Measurements from ENCODE around the gene QPCT.

QPCT gene

DNA sequence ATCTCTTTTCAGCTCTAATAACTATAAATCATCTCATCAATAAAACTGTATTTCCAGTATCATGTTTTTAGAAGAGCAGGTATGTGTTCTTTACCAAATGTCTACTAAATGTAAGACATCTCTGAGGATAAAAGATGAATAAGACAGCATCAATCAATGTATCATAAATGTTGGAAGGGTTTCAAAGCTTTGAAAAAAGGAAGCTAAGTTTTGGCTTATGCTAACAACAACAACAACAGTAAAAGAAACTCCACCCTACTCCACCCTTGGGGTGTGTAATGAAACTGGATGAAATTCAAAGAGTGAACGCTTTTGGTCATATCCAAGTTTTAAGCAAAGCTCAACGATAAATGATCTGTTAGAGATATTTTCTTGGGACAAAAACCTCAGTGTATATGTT lies 36.9 kb upstream of the QPCT start:
- TF ChIP-seq TAF1 (IDR thresholded peaks at IDR 0.05; ENCODE audit: low read depth, low read length): no peak
- TF ChIP-seq POU2F2 (IDR thresholded peaks at IDR 0.05; ENCODE audit: low read depth, low read length): no peak
- no peak for TF ChIP-seq SPI1 (IDR thresholded peaks at IDR 0.05; ENCODE audit: low read depth, low read length)
- TF ChIP-seq PAX5 (IDR thresholded peaks at IDR 0.05; ENCODE audit: insufficient read depth, low read length, severe bottlenecking): no peak
- TF ChIP-seq POLR2AphosphoS5 (IDR thresholded peaks at IDR 0.05; ENCODE audit: low read depth, low read length): no peak
- TF ChIP-seq POLR2A (IDR thresholded peaks at IDR 0.05; ENCODE audit: low read depth, low read length): no peak
- DNase-seq (ENCODE audit: insufficient read length, low spot score) (no peak), FAIRE-seq (no peak)

DNA sequence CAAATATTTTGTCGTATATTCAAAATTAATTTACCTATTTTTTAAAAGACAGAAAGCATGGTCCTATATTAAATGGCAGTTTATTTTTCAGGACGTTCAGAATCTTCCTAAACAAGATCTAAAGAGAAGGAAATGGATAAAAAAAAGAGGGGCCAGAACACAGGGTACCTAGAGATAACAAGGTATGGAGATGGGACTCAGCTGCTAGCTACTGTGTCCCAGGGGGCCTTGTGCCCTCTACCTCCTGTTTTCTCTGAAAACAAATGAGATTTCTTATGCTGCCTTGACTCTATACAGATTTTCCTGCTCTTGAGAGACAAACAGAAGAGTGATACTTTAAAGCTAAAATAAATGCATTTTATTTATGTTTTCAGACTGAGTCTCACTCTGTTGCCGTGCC lies 29.1 kb upstream of the QPCT start:
- no peak for DNase-seq (ENCODE audit: insufficient read length, low spot score)
- no peak for TF ChIP-seq POLR2AphosphoS5 (IDR thresholded peaks at IDR 0.05; ENCODE audit: low read depth, low read length)
- TF ChIP-seq TAF1 (IDR thresholded peaks at IDR 0.05; ENCODE audit: low read depth, low read length): no peak
- TF ChIP-seq POLR2A (IDR thresholded peaks at IDR 0.05; ENCODE audit: low read depth, low read length): no peak
- no peak for TF ChIP-seq POU2F2 (IDR thresholded peaks at IDR 0.05; ENCODE audit: low read depth, low read length)
- TF ChIP-seq SPI1 (IDR thresholded peaks at IDR 0.05; ENCODE audit: low read depth, low read length): no peak
- TF ChIP-seq PAX5 (IDR thresholded peaks at IDR 0.05; ENCODE audit: insufficient read depth, low read length, severe bottlenecking): no peak
- FAIRE-seq: no peak

DNA sequence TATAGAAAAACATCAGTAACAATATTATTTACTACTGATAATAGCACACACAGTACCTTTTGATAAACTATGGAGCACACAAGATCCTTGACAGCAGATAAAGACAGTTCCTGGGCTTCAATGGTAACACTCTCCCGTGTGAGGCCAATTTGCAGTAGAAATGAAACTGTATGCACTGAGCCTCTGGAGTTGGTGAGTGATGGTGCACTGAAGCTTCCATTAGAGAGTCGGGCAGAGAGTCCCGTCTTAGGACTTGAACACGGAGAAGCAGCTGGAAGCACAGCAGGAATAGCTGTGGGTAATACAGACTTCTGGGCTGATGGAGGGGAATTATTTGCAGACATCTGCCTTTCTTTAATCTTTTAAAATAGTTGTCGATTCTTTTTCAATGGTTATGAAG lies 28.2 kb upstream of the QPCT start:
- TF ChIP-seq TAF1 (IDR thresholded peaks at IDR 0.05; ENCODE audit: low read depth, low read length): no peak
- TF ChIP-seq PAX5 (IDR thresholded peaks at IDR 0.05; ENCODE audit: insufficient read depth, low read length, severe bottlenecking): no peak
- no peak for TF ChIP-seq POLR2A (IDR thresholded peaks at IDR 0.05; ENCODE audit: low read depth, low read length)
- no peak for TF ChIP-seq SPI1 (IDR thresholded peaks at IDR 0.05; ENCODE audit: low read depth, low read length)
- no peak for TF ChIP-seq POLR2AphosphoS5 (IDR thresholded peaks at IDR 0.05; ENCODE audit: low read depth, low read length)
- TF ChIP-seq POU2F2 (IDR thresholded peaks at IDR 0.05; ENCODE audit: low read depth, low read length): no peak
- DNase-seq (ENCODE audit: insufficient read length, low spot score) (no peak), FAIRE-seq (no peak)

DNA sequence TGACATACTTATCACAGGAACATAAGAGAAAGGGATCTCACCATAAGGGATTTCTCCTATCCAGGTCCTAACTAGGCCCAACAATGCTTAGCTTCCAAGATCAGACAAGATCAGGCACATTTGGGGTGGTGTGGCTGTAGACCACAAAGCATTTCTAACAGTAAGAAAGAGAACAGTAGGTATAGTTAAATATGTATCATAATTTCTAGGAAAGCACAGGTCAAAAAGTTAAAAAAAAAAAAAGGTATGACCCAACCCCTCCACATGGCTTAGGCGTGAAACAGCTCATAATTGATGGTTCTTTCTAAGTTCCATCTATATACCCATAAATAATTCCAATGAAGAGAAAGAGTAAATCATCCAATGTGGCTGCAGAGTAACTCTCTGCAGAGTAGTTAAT lies 26.7 kb upstream of the QPCT start:
- DNase-seq (ENCODE audit: insufficient read length, low spot score) (no peak), FAIRE-seq (no peak)
- TF ChIP-seq TAF1 (IDR thresholded peaks at IDR 0.05; ENCODE audit: low read depth, low read length) (no peak), POU2F2 (IDR thresholded peaks at IDR 0.05; ENCODE audit: low read depth, low read length) (no peak), POLR2AphosphoS5 (IDR thresholded peaks at IDR 0.05; ENCODE audit: low read depth, low read length) (no peak), PAX5 (IDR thresholded peaks at IDR 0.05; ENCODE audit: insufficient read depth, low read length, severe bottlenecking) (no peak), POLR2A (IDR thresholded peaks at IDR 0.05; ENCODE audit: low read depth, low read length) (no peak), SPI1 (IDR thresholded peaks at IDR 0.05; ENCODE audit: low read depth, low read length) (no peak)

DNA sequence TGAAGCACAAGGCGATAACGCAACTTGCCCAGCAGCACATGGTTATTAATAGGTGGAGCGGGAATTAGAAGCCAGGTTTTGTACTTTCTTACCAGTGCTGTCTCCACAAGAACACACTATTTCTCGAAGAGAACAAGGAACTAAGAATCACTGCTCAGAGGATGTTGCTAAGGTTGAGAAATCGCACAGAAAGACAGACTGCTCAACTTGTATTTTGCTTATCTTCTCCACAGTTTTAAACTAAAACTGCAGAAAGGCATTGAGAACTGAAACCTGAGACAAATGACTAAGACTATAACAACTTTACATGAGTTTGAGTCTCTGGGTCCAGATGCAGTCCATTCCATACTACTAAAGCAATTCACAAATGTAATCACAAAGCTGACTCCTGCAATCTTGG lies 26.0 kb upstream of the QPCT start:
- FAIRE-seq: peak; percentile 80
- no peak for DNase-seq (ENCODE audit: insufficient read length, low spot score)
- TF ChIP-seq POU2F2 (IDR thresholded peaks at IDR 0.05; ENCODE audit: low read depth, low read length): no peak
- TF ChIP-seq PAX5 (IDR thresholded peaks at IDR 0.05; ENCODE audit: insufficient read depth, low read length, severe bottlenecking): no peak
- peak; percentile 76 for TF ChIP-seq SPI1 (IDR thresholded peaks at IDR 0.05; ENCODE audit: low read depth, low read length)
- no peak for TF ChIP-seq TAF1 (IDR thresholded peaks at IDR 0.05; ENCODE audit: low read depth, low read length)
- no peak for TF ChIP-seq POLR2AphosphoS5 (IDR thresholded peaks at IDR 0.05; ENCODE audit: low read depth, low read length)

DNA sequence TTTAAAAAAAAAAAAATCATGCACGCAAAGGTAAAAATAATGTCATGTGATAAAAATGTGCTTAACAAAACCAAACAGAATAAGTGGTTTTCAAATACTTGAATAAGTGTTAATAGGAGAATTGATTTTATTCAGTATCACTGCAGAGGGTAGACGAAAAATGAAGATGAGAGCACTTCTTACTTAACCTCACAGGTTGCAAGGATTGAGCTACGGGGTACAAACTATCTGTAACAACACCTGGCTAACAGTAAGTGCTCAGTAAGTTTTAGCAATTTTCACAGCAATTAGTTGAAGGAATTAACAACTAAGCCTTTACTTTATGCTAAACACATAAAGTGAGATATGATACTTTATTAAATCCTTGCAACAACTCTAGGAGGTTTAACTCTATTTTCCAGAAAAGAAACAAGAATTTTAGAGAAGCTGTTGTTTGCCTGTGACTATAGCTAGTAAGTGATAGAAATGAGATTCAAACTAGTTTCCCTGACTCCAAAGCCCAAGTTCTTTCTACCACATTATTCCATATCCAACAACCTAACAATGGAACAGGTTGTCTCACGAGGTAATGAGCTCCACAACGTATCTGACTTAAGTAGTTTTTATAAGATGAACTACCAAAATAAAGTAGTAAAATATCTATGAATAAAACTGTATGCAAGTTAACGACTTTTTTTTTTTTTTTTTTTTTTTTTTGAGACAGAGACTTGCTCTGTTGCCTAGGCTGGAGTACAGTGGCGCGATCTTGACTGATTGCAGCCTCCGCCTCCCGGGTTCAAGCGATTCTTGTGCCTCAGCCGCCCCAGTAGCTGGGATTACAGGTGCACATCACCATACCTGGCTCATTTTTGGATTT lies 24.4 kb upstream of the QPCT start:
- TF ChIP-seq POLR2A (IDR thresholded peaks at IDR 0.05; ENCODE audit: low read depth, low read length) (no peak), PAX5 (IDR thresholded peaks at IDR 0.05; ENCODE audit: insufficient read depth, low read length, severe bottlenecking) (no peak), POLR2AphosphoS5 (IDR thresholded peaks at IDR 0.05; ENCODE audit: low read depth, low read length) (no peak)
- DNase-seq (ENCODE audit: insufficient read length, low spot score) (no peak), FAIRE-seq (no peak)

DNA sequence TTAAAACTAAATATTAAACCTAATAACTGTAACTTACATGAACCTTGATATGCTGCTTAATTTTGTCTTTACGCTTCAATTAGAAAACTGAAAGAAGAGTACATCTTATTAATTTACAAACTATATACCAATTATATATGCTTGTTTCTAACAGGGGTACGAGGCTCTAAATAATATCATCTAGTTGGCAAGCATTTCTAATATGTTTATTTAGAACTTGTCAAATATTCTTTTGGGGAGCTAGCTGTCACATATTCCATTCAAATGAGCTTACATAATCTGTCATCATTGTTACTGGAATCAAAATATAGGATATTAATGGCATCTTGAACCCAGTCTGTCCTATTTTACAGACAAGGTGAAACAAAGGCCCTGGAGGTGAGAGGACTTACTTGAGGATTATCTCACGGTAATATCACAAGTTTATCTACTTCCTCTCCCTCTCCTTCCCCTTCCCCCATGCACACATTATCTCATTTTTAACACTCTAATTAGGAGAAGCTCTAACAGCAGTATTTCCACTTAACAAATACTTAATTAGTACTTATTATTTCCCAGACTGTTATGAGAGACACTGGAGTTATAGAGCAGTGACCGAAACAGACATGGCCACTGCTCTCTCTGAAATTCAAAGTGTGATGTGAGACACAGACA lies 23.3 kb upstream of the QPCT start:
- FAIRE-seq (no peak), DNase-seq (ENCODE audit: insufficient read length, low spot score) (no peak)
- TF ChIP-seq SPI1 (IDR thresholded peaks at IDR 0.05; ENCODE audit: low read depth, low read length): peak; percentile 51
- TF ChIP-seq POLR2AphosphoS5 (IDR thresholded peaks at IDR 0.05; ENCODE audit: low read depth, low read length): no peak
- TF ChIP-seq POU2F2 (IDR thresholded peaks at IDR 0.05; ENCODE audit: low read depth, low read length): no peak

DNA sequence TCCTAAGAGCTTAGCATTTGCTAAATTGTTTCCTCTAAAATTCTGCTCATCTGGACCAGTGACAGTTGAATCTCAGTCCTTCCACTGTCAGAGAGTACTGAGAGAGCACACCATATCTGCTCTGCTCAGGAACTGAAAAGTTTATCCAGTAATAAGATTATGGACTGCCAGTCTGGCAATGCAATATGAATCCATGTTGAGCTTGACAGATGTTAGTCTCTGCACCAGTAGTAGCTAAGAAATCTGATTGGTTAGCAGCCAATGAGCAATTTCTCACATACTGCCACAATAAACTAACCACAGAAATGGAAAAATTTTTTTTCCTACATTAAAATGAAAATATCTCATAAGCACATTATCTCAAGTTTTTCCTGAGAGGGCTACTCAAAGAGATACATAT lies 22.1 kb upstream of the QPCT start:
- DNase-seq (ENCODE audit: insufficient read length, low spot score): no peak
- FAIRE-seq: no peak
- no peak for TF ChIP-seq TAF1 (IDR thresholded peaks at IDR 0.05; ENCODE audit: low read depth, low read length)
- TF ChIP-seq PAX5 (IDR thresholded peaks at IDR 0.05; ENCODE audit: insufficient read depth, low read length, severe bottlenecking): no peak
- TF ChIP-seq SPI1 (IDR thresholded peaks at IDR 0.05; ENCODE audit: low read depth, low read length): no peak
- no peak for TF ChIP-seq POU2F2 (IDR thresholded peaks at IDR 0.05; ENCODE audit: low read depth, low read length)
- no peak for TF ChIP-seq POLR2A (IDR thresholded peaks at IDR 0.05; ENCODE audit: low read depth, low read length)
- no peak for TF ChIP-seq POLR2AphosphoS5 (IDR thresholded peaks at IDR 0.05; ENCODE audit: low read depth, low read length)

DNA sequence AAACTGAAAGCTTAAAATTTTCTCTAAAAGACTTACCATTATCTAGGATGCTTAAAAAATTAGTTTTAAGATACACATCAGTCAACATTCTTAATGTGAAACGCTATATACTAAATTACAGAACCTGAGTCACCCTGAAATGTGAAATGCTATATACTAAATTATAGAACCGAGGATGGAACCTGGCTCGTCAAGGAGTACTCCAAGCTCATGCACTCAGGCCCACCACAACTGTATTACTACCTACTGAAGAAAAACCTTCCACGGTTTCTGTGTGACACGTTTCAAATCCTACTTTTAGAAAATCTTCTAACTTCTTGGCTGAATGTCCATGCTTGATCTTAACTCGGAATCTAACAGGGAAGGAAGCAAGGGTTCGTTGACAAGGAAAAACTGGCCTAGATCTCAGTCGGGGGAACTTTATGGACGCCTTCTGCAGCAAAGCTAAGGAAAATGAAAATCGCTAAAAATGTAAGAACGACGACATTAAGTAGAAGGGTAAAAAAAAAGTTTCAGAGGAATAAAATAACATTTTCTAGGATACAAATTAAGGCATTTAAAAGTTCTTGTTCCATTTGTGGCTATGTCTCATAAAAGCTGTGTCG lies 21.2 kb upstream of the QPCT start:
- no peak for FAIRE-seq
- no peak for TF ChIP-seq POLR2AphosphoS5 (IDR thresholded peaks at IDR 0.05; ENCODE audit: low read depth, low read length)
- no peak for DNase-seq (ENCODE audit: insufficient read length, low spot score)

Measured in GM12891 (cell line).